ENCODE measurements around the gene PRKRA. TPM values are rescaled to one million over a fixed set of nuclear protein-coding genes. Genes with fewer than 3 reads are reported as not detected.

PRKRA gene
- total and polyA plus RNA-seq, 2 experiments from 2014 or later, result 50.0 to 64.3 TPM

GRCh38 chr2:178422097-178422496 is 28.9 kb downstream of the PRKRA start:
- Histone ChIP-seq H3K9me2 (ENCODE audit: insufficient read depth) (no peaks in the 10 kb centered on the region), H4K20me1 (ENCODE audit: insufficient read depth) (no peaks in the 10 kb centered on the region), H3K4me2 (ENCODE audit: unreplicated experiment) (no peak overlapping the region), H3K4me1 (ENCODE audit: insufficient read depth) (no peaks in the 10 kb centered on the region), H3K79me2 (ENCODE audit: insufficient read depth) (peaks cover 14% of the 10 kb centered on the region; the same call in 1 of the 2 replicates), H3F3A (ENCODE audit: insufficient read depth) (no peaks in the 10 kb centered on the region), H3K9ac (no peak overlapping the region), H3K9me3 (ENCODE audit: low read depth) (no peaks in the 10 kb centered on the region), H3K4me3 (no peak overlapping the region), H3K27ac (no peak overlapping the region), H3K27me3 (replicated peaks; ENCODE audit: insufficient read depth) (no peaks in the 10 kb centered on the region), H2AFZ (no peak overlapping the region), H3K36me3 (ENCODE audit: low read depth) (0 out of 2 replicates have a peak, but pooled peaks cover 3% of the 10 kb centered on the region)
- DNase-seq, result no peak
- WGBS, 2 experiments (ENCODE audit: low coverage in 1 of 2, low lambda C conversion rate in 2 of 2, missing lambda C conversion rate in 2 of 2), result 84 to 85% methylated on average over 3 of the region's 3 CpGs
- TF ChIP-seq EZH2phosphoT487 (IDR thresholded peaks at IDR 0.05; ENCODE audit: insufficient read depth, low read depth), result no peak
- in situ Hi-C loops (cut with MboI), result no loop called here

GRCh38 chr2:178420463-178420999 is 30.4 kb downstream of the PRKRA start:
- H3K4me3 ChIP-seq, result no peak overlapping the region
- no peak for TF ChIP-seq EZH2 (IDR thresholded peaks at IDR 0.05; ENCODE audit: insufficient read depth, poor library complexity, severe bottlenecking)
- no peak for TF ChIP-seq EZH2phosphoT487 (IDR thresholded peaks at IDR 0.05; ENCODE audit: insufficient read depth, low read depth)
- H3K79me2 ChIP-seq (ENCODE audit: insufficient read depth), result peaks cover 10% of the 10 kb centered on the region; the same call in 1 of the 2 replicates
- DNase-seq, result no peak
- no peaks in the 10 kb centered on the region for H3F3A ChIP-seq (ENCODE audit: insufficient read depth)
- in situ Hi-C loops (cut with MboI), result no loop called here
- H3K27ac ChIP-seq, result no peak overlapping the region
- H3K4me1 ChIP-seq (ENCODE audit: insufficient read depth), result no peaks in the 10 kb centered on the region
- H4K20me1 ChIP-seq (ENCODE audit: insufficient read depth), result no peaks in the 10 kb centered on the region
- H3K9me2 ChIP-seq (ENCODE audit: insufficient read depth), result no peaks in the 10 kb centered on the region
- H3K36me3 ChIP-seq (ENCODE audit: low read depth), result no peaks in the 10 kb centered on the region
- WGBS, 2 experiments (ENCODE audit: low coverage in 1 of 2, low lambda C conversion rate in 2 of 2, missing lambda C conversion rate in 2 of 2), result 90 to 93% methylated on average over 1 of the region's 1 CpG
- no peak overlapping the region for H3K4me2 ChIP-seq (ENCODE audit: unreplicated experiment)
- H3K9me3 ChIP-seq (ENCODE audit: low read depth), result no peaks in the 10 kb centered on the region
- no peaks in the 10 kb centered on the region for H3K27me3 ChIP-seq (replicated peaks; ENCODE audit: insufficient read depth)
- no peak overlapping the region for H3K9ac ChIP-seq
- no peak overlapping the region for H2AFZ ChIP-seq

GRCh38 chr2:178419123-178419522 is 31.9 kb downstream of the PRKRA start:
- 90 to 98% methylated on average over 1 of the region's 1 CpG for WGBS, 2 experiments (ENCODE audit: low coverage in 1 of 2, low lambda C conversion rate in 2 of 2, missing lambda C conversion rate in 2 of 2)
- H3K27me3 ChIP-seq (replicated peaks; ENCODE audit: insufficient read depth), result no peaks in the 10 kb centered on the region
- no peaks in the 10 kb centered on the region for H3K36me3 ChIP-seq (ENCODE audit: low read depth)
- peaks cover 10% of the 10 kb centered on the region for H3K79me2 ChIP-seq (ENCODE audit: insufficient read depth)
- H2AFZ ChIP-seq, result no peak overlapping the region
- no peak overlapping the region for H3K27ac ChIP-seq
- no peaks in the 10 kb centered on the region for H4K20me1 ChIP-seq (ENCODE audit: insufficient read depth)
- no peak overlapping the region for H3K4me3 ChIP-seq
- peak; percentile 26 for DNase-seq
- no peak for TF ChIP-seq EZH2phosphoT487 (IDR thresholded peaks at IDR 0.05; ENCODE audit: insufficient read depth, low read depth)
- TF ChIP-seq EZH2 (IDR thresholded peaks at IDR 0.05; ENCODE audit: insufficient read depth, poor library complexity, severe bottlenecking), result no peak
- H3K4me1 ChIP-seq (ENCODE audit: insufficient read depth), result peaks cover 7% of the 10 kb centered on the region
- in situ Hi-C loops (cut with MboI), result loop anchor here (10.0 kb wide), 1 partner anchor 294 kb away; no protein-coding TSS in a partner anchor
- H3K4me2 ChIP-seq (ENCODE audit: unreplicated experiment), result no peak overlapping the region
- H3F3A ChIP-seq (ENCODE audit: insufficient read depth), result peaks cover 5% of the 10 kb centered on the region; the same call in 1 of the 2 replicates
- no peak overlapping the region for H3K9ac ChIP-seq
- no peaks in the 10 kb centered on the region for H3K9me3 ChIP-seq (ENCODE audit: low read depth)
- no peaks in the 10 kb centered on the region for H3K9me2 ChIP-seq (ENCODE audit: insufficient read depth)

DNA sequence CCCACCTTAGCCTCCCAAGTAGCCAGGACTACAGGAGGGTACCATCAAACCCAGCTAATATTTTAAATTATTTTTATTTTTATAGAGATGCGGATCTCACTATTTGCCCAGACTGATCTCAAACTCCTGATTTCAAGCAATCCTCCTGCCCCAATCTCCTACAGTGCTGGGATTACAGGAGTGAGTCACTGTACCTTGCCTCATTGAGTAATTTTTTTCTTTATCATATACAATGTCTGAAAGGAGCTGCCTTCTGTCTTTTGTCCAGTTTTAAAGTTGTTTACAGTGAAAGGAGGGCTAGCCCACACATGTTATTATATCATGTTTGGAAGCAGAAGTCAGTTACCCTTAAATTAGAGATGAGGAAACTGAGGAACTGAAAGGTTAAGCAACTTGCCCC is 32.5 kb downstream of the PRKRA start:
- DNase-seq, result peak; percentile 40

More for the DNA sequence above, 32.5 kb downstream of the PRKRA start:
- peaks cover 7% of the 10 kb centered on the region for H3K4me1 ChIP-seq (ENCODE audit: insufficient read depth)
- no peak overlapping the region for H3K9ac ChIP-seq
- WGBS, 2 experiments (ENCODE audit: low coverage in 1 of 2, low lambda C conversion rate in 2 of 2, missing lambda C conversion rate in 2 of 2), result 95 to 96% methylated on average over 1 of the region's 1 CpG
- H3K9me2 ChIP-seq (ENCODE audit: insufficient read depth), result no peaks in the 10 kb centered on the region
- TF ChIP-seq EZH2 (IDR thresholded peaks at IDR 0.05; ENCODE audit: insufficient read depth, poor library complexity, severe bottlenecking), result no peak
- TF ChIP-seq EZH2phosphoT487 (IDR thresholded peaks at IDR 0.05; ENCODE audit: insufficient read depth, low read depth), result no peak
- no peak overlapping the region for H3K4me3 ChIP-seq
- peaks cover 8% of the 10 kb centered on the region; the same call in 1 of the 2 replicates for H3F3A ChIP-seq (ENCODE audit: insufficient read depth)
- no peak overlapping the region for H3K4me2 ChIP-seq (ENCODE audit: unreplicated experiment)
- H3K27me3 ChIP-seq (replicated peaks; ENCODE audit: insufficient read depth), result no peaks in the 10 kb centered on the region
- no peak overlapping the region for H3K27ac ChIP-seq
- in situ Hi-C loops (cut with MboI), result loop anchor here (10.0 kb wide), 1 partner anchor 294 kb away; no protein-coding TSS in a partner anchor
- H2AFZ ChIP-seq, result no peak overlapping the region
- no peaks in the 10 kb centered on the region for H3K9me3 ChIP-seq (ENCODE audit: low read depth)
- peaks cover 7% of the 10 kb centered on the region for H3K79me2 ChIP-seq (ENCODE audit: insufficient read depth)
- H3K36me3 ChIP-seq (ENCODE audit: low read depth), result no peaks in the 10 kb centered on the region
- no peaks in the 10 kb centered on the region for H4K20me1 ChIP-seq (ENCODE audit: insufficient read depth)

Measured in GM23248 (cell line).